HT1080 (cell line): ENCODE data around the gene FOXI1. TPM values are rescaled to one million over a fixed set of nuclear protein-coding genes. Genes with fewer than 3 reads are reported as not detected.
"Not testable (repeated sequence)": the region's sequence is repeated elsewhere in the genome, so short reads cannot be mapped to it uniquely, and the experiment has no call there.

Source experiments
- DNase-seq: peaks from one replicate; pipeline ENCODE4 v3.0.0-alpha.2; 2015; ENCODE audit warnings: low read depth
- total RNA-seq: library from RNA; depleted of rRNA; stranded (reverse); fragments of >200 nt; shearing (Covaris generic); gene quantifications from 2 replicates; pipeline ENCODE4 v1.2.3, GENCODE V29; 2014

FOXI1 gene
- total RNA-seq, 1 experiment from 2014 or later, result not detected

DNA sequence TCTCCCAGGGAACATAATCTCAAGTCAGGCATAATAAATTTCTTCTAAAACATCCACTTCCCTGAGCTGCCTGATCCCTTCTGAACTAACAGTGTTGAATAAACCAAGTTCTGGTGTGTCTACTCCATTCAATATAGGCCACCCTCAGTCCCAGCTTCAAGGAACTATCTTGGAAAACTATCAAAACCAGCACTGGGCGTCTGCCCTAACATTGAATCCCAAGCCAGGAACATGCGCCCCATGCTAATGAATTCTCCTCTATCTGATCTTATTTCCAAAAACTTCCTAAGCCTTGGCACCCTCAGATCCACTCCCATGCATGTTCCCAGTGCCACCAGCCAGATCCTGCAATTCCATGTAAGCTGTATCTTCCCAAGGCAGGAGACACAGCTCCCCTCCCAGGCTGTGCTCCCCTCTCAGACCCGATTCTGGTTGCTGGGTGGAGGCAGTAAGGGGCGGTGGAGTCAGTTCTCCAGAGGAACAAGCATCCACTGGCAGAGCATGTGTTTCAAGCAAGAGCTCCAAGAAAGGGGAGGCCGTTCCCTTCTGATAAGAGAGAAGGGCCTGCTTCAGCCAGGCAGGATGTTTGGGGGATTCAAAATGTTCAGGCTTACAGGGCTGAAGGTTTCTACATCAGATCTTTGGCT lies 13.1 kb upstream of the FOXI1 start:
- no peak for DNase-seq

DNA sequence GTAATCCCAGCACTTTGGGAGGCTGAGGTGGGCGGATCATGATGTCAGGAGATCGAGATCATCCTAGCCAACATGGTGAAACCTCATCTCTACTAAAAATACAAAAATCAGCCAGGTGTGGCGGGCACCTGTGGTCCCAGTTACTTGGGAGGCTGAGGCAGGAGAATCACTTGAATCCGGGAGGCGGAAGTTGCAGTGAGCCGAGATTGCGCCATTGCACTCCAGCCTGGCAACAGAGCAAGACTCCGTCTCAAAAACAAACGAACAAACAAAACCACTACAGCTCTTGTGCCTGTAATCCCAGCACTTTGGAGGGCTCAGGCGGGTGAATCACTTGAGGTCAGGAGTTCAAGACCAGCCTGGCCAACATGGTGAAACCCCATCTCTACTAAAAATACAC lies 11.4 kb upstream of the FOXI1 start:
- not testable (repeated sequence) for DNase-seq

DNA sequence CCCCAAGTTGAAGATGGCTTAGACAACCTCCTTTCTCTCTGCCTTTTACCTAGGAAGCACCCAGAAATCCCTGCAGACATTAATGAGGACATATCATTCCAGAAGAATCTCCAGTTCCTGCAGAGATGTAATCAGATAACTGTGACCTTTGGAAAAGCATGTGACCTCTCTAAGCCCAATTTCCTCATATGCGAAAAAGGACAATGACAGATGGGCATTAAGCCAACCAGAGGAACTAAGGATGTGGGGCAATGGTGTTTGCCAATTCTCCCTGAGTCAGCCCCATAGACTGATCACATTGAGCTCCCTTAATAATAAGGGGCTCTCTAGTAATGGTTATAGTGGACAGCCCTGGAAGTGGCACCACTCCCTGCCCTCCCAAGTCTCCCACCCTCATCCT lies 10.1 kb upstream of the FOXI1 start:
- peak; percentile 9 for DNase-seq

DNA sequence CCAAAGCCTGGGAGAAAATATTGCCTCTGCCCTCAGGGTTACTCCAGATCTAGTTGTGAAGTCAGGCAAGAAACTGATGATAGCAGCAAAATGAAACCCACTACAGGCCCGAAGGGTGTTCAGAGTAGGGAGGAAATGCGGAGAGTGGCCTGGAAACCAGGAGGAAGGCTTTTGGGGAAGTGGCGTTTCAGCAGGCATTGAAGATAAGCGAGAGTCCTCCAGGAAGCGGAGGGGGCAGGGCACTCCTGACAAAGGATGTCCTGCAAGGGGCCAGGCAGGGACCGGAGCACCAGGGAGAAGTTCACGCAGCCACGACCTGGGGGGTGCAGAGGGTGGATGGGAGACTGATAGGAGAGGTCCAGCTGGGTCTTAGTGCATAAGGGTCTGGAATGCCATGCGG lies 7.8 kb upstream of the FOXI1 start:
- no peak for DNase-seq

DNA sequence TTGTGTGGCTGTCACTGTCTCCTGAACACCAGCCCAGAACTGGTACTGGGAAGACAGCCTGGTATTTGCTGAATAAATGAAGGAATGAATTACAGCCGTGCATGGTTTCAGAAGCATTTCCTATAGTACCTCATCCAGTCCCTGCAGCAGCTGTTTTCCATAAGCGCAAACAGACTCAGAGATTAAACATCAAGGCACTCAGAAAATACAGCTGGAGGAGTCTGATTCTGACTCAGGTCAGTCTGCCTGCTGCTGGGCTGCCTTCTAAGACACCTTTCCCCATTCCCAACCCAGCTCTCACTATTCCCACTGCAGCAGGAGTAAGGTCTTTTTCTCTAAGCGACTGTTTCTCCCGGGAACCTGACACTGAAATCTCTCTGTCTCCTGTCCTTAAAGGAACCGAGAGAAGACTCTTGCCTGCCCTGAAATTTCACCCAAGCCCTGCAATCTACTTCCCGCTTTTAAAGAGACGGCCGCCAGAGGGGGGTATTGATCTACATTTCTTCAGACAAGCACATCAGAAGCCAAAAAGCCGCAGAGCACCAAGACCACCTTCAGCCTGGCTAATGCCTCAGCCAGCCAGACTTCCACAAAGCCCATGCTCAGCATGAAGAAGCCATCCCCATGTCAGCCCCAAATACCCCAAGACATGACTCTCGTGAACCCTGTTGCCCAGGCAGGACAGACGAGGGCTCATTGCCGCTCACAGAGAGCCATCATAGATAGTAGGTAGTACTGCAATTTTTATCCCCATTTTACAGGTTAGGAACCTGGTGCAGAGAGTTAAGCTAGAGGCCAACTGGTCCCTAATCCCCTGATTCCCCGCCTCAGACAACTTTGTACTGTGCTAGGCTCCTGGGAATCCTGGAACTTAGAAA lies 5.4 kb upstream of the FOXI1 start:
- DNase-seq, result peak; percentile 72

DNA sequence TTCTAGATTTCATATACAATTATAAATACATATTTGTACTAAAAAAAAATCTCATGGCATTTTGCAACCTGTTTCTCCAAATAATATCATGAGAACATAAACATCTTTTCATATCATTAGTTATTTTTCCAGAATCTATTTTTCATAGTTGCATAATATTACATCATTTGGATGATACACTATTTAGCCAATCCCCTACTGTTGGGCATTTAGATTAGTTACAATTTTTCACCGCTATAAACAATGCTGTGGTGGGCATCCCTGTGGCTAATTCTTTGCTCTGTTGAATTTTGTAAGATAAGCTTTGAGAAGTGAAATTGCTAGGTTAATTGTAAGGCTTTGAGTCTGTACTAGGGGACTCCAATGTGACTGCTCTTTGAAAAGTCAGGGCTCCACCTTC lies 2.2 kb upstream of the FOXI1 start:
- DNase-seq, result no peak

DNA sequence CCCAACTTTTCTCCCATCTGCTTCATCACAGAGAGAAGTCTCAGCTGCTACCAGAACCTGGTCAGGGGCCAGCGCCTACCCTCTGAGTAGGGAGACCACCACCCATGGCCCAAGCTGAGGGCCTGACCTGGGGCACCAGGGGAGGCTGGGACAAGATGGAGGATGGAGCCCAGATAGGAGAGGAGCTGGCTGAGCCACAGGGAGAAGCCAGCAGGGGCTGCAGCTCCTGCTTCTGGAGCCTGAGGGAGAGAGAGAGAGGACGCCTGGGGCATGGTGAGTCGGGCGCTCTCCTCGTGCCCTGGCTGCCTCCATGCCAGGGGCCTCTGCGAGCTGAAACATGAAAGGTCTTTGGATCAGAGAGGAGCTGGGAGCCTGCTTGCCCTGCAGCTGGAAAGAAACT lies 1.4 kb upstream of the FOXI1 start:
- DNase-seq, result no peak

DNA sequence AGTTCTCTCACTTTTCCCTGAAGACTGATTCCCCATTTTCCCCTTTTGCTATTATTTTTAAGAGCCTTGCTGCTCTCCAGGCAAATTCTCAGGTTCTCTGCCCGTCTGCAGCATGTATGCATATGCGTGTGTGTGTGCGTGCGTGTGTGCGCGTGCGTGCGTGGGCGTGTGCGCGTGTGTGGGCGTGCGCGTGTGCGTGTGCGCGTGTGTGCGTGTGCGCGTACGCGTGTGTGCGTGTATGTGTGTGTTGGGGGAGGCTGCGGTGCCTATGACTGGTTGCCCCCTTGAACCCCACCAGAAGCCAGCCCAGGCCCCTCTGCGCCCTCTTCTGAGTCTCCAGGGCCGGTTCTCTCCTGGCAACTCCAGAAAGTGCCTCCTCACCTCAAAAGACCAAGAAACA lies 987 bp upstream of the FOXI1 start:
- no peak for DNase-seq

DNA sequence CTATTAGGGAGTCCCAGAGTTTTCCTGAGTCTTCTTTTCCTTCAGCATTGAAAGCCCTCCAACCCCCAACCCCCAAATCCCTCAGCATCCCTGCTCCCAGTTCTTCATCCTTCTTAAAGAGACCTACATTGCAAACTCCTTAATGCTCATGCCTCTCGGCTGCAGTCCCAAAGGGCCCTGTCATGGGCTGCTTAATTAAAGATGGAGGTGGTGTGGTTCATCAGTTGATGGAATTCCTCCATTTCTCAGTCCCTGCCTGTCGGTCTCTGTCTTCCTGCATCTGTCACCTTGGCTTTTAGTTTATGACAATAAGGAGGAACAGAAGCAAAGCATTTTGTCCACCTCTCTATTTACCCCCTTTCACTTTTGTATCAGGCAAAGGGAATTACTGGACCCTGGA lies 2.0 kb downstream of the FOXI1 start:
- DNase-seq, result no peak

DNA sequence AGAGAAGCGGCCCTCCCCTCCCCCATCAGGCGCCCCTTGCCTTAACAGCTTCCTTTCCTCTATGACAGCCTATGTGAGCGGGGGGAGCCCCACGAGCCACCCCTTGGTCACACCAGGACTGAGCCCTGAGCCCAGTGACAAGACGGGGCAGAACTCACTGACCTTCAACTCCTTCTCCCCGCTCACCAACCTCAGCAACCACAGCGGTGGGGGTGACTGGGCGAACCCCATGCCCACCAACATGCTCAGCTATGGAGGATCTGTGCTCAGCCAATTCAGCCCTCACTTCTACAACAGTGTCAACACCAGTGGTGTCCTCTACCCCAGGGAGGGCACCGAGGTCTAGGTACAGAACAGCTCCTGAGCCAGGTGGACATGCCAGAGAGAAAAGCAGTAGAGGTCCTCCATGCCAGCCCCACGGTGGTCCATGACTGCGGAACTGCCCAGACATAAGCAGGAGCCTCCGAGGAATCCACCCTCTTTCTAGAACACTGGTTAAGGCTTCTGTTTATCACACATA lies 2.6 kb downstream of the FOXI1 start:
- no peak for DNase-seq

DNA sequence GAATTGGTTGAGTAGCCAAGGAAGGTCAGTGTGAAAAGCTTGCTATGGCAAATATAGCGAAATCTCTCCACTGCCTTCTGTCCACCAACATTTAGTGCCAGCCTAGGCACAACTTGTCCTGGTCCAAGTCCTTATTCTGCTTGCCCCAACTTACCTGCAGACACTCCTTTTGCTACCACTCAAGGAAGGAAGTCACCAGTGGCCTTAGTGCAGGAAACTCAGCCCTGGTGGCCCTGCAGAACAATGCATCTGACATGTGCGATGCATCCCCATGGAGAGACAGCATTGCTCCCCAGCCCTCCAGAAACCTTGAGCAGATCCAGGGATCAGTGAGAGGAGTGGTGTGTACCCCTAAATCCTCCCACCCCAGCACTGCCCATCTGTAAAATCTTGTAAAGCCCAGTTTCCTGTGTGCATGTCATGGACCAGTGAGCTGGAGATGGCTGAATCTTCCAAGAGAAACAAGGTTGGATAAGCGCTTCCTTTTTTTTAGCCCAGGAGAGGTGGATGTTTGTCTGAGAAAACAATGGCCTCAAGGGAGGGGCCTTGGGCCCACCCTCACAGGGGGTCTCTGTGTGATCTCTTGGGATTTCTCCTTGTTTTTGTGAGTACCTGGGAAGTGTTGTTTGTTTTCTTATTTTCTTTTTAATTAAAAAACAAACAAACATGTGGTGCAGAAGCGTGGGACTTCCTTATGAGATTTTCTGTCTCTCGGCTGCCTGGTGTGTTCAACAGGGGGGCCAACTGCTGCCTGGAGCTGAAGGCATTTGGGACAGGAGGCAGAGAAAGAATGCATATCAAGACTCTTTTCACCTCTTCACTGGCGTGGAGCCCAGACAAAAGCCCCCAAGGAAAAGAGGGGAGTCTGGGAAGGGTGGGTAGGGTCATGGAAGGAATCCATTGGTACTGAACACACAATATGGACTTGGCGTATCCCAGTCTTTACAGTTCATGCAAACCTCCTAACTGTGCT lies 3.6 kb downstream of the FOXI1 start:
- DNase-seq, result no peak

DNA sequence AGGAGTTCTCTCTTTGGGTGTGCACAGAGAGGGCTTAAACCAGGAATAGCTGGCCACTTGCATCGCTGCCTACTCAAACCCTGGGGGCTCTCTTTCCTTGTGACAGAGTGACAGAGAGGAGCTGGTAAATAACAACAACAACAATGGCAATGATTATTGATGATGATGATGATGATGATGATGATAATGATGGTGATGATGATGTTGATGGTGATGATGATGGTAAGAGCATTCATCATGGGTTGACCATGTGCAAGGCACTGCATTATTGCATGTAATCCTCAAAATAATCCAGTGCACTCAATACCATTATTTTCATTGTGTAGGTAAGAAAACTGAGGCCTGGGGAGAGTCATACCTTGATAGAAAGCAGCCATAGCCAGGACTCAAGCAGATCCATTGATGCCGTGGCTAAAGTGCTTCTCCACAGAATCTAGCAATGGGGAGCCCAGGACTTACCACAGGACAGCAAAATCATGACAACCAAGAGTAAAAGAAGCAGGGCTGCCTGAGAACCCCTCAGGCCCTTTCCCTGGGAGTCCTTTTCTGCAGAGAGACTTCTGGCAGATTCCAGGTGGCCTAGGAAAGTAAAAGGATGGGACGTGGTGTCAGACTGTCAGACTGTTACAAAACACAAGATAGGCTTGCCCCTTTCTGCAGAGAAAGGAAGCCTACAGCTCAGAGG lies 4.8 kb downstream of the FOXI1 start:
- no peak for DNase-seq

DNA sequence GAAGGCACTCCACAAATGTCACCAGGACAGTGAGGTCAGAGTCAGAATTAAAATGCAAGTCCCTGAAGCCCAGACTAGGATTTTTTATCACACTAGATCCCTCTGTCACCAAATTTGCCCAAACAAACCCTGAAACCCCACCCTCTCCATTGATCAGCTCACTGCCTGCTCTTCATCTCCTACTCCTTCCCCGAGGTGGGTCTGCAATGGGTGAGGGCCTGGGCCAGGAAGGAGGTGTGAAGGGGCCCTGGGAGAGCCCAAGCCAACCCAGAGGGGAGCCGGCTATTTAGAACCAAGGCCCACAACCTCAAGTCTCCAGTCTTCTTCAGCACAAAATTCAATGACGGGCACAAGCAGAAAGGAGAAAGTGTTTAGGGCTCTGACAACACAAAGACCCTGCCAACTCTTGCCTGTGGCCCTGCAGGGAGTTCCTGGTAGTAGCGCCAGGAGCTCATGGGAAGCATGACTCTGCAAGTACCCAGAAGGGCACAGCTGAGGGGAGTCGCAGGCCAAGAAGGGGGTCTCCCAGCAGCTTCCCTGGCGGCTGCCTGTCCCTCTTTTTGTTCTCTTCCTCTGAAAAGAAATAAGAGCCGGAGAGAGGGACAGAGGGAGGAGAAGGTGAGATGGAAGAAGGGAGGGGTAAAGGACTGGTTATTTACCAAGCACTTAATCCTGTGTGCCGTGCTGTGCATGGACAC lies 5.5 kb downstream of the FOXI1 start:
- DNase-seq, result no peak

DNA sequence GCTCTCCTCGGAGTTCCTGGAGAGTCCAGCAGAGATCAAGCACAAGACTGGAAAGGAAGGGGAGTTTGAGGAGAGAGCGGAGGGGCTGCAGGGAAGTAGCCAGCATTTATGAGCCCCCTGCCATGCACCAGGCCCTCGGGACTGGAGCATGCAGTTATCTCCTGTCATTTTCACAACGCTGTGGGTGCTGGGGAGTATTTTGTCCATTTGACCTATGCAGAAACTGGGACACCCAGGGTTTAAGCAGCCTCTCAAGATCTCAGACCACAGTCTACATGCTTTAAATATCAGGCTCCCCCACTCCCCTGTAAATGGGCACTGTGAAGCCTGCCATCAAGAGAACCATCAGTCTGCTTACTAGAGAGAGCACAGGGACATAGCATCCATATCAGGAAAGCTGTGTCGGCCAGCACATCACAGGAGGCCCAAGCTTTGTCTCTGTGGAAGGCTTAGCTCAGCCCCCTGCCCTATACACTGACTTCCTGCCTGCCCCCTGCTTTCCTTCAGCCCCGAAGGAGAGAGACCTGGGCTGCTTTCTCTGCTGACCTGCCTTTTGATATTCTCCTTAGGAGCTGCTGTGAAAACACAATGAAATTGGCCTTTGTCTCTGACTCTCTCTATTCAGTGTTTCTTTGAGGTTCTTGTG lies 7.3 kb downstream of the FOXI1 start:
- DNase-seq, result no peak

DNA sequence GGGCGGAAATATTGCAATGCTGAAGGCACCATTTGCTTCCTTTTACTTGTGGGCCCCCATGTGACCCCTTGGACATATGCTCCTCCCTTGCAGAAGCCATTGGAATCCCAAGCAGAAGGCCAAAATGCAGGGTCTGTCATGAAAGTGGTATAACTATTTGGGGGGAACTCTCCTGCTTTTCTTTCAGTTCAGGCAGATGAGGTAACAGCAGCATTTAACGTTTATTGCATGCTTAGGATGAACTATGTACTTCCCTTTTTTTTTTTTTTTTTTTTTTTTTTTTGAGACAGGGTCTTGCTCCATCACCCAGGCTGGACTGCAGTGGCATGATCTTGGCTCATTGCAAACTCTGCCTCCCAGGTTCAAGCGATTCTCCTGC lies 7.8 kb downstream of the FOXI1 start:
- DNase-seq, result no peak

DNA sequence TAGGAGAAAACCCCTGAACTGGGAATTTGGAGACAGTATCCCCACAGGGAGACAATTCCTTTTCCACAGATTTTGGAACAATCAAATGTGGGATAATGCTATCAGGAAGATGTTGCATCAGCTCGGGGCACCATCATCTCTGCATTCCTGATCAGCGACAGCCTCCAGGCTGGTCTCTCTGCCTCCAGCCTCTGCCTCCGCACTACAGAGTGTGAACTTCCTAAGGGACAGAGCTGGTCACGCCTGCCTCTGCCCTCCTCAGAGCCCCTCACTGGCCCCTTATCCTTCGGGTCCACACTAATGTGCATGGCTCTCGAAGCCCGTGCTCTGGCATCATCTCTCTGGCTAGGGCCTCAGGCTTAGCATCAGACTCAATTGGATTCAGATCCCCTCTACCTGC lies 8.6 kb downstream of the FOXI1 start:
- DNase-seq, result no peak

DNA sequence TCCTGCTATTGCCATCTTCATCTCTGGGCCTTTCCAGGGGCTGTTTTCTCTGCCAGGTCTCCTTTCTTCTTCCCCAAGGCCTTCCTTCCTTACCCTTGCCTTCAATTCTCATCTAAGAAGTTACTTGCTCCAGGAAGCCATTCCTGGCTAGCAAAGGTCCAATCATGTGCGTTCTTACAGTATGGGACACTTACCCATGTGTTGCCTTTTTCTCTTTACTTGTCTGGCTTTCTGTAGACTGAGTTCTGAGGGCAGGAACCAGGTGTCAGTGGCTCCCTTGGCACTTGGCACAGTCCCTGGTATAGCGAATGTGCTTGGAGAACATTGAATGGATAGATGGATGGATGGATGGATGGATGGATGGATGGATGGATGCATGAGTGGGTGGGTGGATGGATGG lies 10.2 kb downstream of the FOXI1 start:
- DNase-seq, result no peak

DNA sequence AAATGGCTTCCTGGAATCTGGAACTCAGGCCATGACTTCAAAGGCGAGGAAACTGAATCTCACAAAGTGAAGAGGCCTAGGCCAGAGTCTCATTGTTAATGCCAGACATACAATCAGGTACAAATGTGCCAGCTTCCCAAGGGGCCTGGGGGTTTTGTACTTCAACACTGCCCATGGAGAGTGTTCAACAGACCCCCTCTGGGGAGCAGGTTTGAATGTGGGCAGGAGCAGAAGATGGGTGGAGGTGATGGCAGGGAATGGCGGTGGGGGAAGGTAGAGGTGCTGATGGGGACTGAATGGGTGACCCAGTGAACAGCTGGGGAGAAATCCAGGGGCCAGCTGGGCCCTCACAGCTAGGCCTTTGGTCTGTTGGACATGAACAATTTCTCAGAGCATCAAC lies 12.0 kb downstream of the FOXI1 start:
- DNase-seq, result no peak

DNA sequence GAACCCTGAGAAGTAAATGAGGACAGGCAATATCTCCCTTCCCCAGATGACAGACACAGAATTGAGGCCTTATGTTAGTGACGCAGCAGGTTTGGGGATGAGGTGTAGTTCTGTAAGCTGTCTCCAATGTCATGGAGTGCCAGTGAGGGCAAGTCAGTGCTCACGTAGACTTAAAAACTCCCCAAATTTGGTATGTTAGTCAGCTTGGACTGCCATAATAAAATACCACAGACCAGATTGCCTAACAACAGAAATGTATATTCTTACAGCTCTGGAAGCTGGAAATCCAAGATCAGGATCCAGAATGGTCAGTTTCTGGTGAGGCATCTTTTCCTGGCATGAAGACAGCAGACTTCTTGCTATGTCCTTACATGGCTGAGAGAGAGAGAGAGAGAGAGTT lies 14.9 kb downstream of the FOXI1 start:
- peak; percentile 11 for DNase-seq

DNA sequence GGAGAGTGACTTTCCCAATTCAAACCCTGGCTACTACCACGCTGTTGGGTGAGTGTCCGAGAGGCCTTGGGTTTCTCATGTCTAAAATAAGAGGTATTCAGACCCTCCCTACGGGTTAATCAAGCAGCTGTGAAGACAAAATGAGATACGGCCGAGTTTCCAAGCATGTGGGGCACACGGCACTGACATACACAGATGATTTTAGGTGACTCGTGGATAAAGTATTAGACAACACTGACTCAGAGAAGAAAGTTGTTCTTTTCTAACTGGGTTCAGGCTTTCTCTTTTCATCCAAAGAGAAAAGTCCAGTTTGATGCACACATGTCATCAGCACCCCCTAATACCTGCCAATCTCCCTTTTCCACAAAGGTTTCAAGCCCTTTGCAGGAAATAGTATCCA lies 15.6 kb downstream of the FOXI1 start:
- DNase-seq, result no peak
